ENCODE data around the gene CHMP1A. TPM values are rescaled to one million over a fixed set of nuclear protein-coding genes. Genes with fewer than 3 reads are reported as not detected.

Gene CHMP1A
- total RNA-seq, 6 experiments from 2014 or later: 85.6 to 93.1 (median 87.2) TPM

DNA sequence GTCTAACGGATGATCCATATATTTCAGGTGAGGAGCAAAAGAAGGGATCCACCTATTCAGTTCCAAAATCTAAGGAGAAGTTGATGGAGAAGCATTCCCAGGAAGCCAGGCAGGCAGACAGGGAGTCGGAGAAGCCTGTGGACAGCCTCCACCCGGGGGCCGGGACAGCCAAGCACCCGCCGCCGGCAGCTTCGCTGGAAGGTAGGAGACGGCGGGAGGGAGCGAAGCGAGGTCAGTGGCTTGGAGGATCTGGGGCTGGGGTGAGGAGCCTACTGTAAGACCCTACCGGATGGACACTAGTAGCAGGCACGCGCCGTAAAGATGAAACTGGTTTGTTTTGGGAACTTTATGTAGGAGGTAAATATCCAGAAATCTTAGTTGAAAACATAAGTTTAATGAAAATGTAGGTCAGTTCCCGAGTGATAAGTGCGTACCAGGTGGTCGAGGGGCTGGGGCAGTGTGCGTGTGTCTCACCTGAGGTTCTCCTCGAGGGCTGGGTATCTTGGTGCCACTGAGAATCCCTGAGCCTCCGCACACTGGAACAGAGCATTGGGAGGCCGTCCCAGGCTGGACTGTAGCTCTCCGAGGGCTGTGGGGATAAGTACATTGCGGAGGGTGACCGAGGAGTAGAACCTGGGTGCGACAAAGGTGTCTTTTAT lies 842 bp upstream of the CHMP1A start:
- H3K27me3 Mint-ChIP-seq (ENCODE audit: insufficient read depth): peaks cover 2% of the 10 kb centered on the region
- peaks cover 12% of the 10 kb centered on the region for H3K4me1 Mint-ChIP-seq (ENCODE audit: low read depth)
- peaks cover 30% of the 10 kb centered on the region for H3K36me3 Mint-ChIP-seq (ENCODE audit: low read depth)
- no peaks in the 10 kb centered on the region for H3K9me3 Mint-ChIP-seq
- H3K27ac Mint-ChIP-seq: peak overlapping the region; percentile 92
- H3K4me3 Mint-ChIP-seq: peak overlapping the region; percentile 96
- DNase-seq: no peak
- no peak for TF ChIP-seq CTCF (IDR thresholded peaks at IDR 0.05)

DNA sequence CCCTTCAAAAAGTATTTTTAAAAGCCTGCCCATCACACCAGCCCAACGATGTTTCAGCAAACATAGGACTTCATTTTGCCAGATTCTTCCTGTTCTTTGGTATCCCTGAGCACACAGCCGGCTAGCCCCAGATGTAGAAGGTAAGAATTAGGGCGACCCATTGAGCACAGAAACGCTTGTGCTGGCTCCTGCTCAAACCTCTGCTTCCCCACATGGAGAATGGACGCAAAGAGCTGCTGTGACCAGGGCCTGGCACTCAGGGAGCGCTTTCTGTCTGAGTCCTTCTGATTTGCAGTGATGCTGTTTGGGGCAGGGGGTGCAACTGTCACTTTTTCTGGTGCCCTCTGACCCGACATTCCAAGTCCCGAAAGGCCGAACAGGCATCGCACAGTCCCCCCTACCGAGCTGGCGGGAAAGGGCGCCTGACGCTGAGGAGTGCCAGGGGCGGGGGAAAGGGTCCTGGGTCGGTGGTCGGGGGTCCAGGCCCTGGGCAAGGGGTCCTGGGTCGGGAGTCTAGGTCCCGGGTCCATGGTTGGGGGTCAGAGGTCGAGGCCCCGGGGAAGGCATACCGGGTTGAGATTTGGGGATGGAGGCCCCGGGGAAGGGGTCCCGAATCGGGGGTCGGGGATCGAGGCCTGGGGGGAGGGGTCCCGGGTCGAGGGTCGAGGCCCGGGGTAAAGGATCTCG lies 930 bp downstream of the CHMP1A start:
- Mint-ChIP-seq H3K27ac (peak overlapping the region; percentile 51), H3K9me3 (no peaks in the 10 kb centered on the region), H3K36me3 (ENCODE audit: low read depth) (peaks cover 22% of the 10 kb centered on the region), H3K27me3 (ENCODE audit: insufficient read depth) (peaks cover 2% of the 10 kb centered on the region), H3K4me3 (peak overlapping the region; percentile 96), H3K4me1 (ENCODE audit: low read depth) (peaks cover 12% of the 10 kb centered on the region)
- no peak for TF ChIP-seq CTCF (IDR thresholded peaks at IDR 0.05)
- no peak for DNase-seq

GRCh38 chr16:89655062-89655643 lies 2.4 kb downstream of the CHMP1A start:
- no peaks in the 10 kb centered on the region for H3K9me3 Mint-ChIP-seq
- peaks cover 2% of the 10 kb centered on the region for H3K27me3 Mint-ChIP-seq (ENCODE audit: insufficient read depth)
- H3K27ac Mint-ChIP-seq: no peak overlapping the region
- H3K36me3 Mint-ChIP-seq (ENCODE audit: low read depth): peaks cover 19% of the 10 kb centered on the region; the same call in 1 of the 2 replicates
- DNase-seq: no peak
- H3K4me1 Mint-ChIP-seq (ENCODE audit: low read depth): peaks cover 12% of the 10 kb centered on the region
- H3K4me3 Mint-ChIP-seq: peak overlapping the region; percentile 82; the same call in 1 of the 2 replicates
- TF ChIP-seq CTCF (IDR thresholded peaks at IDR 0.05): no peak

DNA sequence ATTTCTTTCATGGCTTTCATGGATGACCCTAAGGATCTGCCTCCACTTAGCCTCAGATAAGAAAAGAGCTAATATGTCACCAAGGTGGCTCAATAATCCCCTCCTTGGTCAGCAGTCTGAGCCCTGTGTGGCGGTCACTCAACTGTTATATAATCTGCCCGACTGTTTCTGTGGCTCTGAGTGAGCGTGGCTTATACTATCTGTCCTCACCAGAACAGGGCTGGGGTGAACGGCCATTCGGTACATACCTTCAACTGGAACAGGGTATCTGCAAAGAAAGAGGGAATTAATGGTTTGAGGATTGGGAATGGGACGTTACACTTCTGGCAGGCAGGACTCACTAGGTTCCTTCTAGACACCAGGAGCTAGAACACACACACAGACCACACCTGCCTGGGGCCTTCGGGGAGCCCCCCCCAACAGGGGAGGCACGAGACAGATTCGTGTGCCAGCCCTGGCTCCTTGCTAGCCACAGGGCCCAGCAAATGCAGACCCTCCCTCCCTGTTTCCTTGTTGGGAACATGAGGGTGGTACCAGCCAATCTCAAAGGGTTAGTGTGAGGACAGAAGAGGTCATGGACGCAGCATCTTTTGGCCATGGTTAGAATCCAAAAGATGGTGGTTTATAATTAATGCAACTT lies 3.7 kb downstream of the CHMP1A start:
- peaks cover 7% of the 10 kb centered on the region for H3K4me1 Mint-ChIP-seq (ENCODE audit: low read depth)
- no peak for DNase-seq
- peaks cover 25% of the 10 kb centered on the region for H3K36me3 Mint-ChIP-seq (ENCODE audit: low read depth)
- H3K9me3 Mint-ChIP-seq: peaks cover under 1% of the 10 kb centered on the region
- TF ChIP-seq CTCF (IDR thresholded peaks at IDR 0.05): no peak
- H3K27me3 Mint-ChIP-seq (ENCODE audit: insufficient read depth): peaks cover 2% of the 10 kb centered on the region
- no peak overlapping the region for H3K4me3 Mint-ChIP-seq
- H3K27ac Mint-ChIP-seq: no peak overlapping the region

DNA sequence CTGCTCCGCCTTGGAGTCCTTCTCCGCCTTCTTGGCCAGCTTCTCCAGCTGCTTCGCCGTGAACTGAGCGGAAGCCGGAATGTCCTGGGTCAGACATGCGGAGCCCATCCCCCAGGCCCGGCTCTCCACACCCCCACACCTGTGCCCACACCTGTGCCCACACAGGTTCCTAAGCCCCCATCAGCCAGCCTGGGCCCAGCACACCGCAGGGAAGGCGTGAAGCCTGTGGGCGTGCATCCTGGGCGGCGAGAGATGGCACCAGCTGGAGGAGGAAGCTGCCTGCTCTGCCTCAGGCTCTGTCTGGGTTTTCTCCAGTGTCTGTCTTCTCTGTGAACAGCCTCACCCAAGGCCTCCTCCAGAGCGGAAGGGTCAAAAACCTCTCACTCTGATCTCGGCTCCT lies 5.9 kb downstream of the CHMP1A start:
- DNase-seq: no peak
- H3K27ac Mint-ChIP-seq: no peak overlapping the region
- no peak overlapping the region for H3K4me3 Mint-ChIP-seq
- H3K36me3 Mint-ChIP-seq (ENCODE audit: low read depth): peaks cover 25% of the 10 kb centered on the region
- peaks cover 5% of the 10 kb centered on the region for H3K9me3 Mint-ChIP-seq
- TF ChIP-seq CTCF (IDR thresholded peaks at IDR 0.05): no peak
- no peaks in the 10 kb centered on the region for H3K27me3 Mint-ChIP-seq (ENCODE audit: insufficient read depth)
- no peaks in the 10 kb centered on the region for H3K4me1 Mint-ChIP-seq (ENCODE audit: low read depth)
